MM.1S (cell line): ENCODE measurements around the gene CFAP20.

Experiments
- CTCF ChIP-seq: fragments of 300-600 bp; sonication (generic); IDR thresholded peaks from 2 replicates; pipeline ENCODE4 v1.5.1; 2016; ENCODE audit warnings: antibody characterized with exemption, low read length, mixed read lengths
- EZH2 ChIP-seq: fragments of 300-600 bp; sonication (generic); optimal IDR thresholded peaks from 2 replicates; pipeline ENCODE3; 2017; ENCODE audit warnings: low read depth, mild to moderate bottlenecking, antibody characterized with exemption, low read length, mixed read lengths

DNA sequence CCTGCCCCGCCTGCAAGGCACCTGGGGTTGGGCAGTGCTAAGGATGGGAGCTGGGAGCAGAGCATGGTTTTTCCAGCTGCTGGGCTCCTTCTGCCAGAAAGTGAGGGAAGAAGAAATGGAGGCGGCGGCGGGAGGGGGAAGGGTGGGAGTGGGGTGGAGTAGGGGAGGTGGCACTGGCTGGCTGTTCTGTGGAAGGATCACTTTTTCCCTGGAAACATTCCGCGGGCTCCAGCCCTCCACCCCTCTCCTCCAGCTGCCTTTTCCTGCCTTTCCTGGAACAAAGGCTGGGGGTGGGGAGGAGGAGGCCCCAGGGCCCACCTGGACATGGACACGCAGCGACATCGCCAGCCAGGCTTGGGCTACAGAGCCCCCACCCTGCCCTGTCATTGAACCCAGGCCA is 41.1 kb downstream of the CFAP20 start:
- TF ChIP-seq CTCF (no peak), EZH2 (no peak)
